A673 (cell line): ENCODE data around the gene RALGAPB.

ENCODE experiments used
- CTCF ChIP-seq: fragments of 300-800, 200-600 bp; sonication (generic); conservative IDR thresholded peaks from 2 replicates; pipeline ENCODE4 v1.5.1; 2017; ENCODE audit warnings: low read depth, mild to moderate bottlenecking, antibody characterized with exemption, low read length, moderate library complexity, mixed read lengths
- EZH2 ChIP-seq: fragments of 200-600 bp; sonication (generic); IDR thresholded peaks from 2 replicates; pipeline ENCODE4 v1.6.1; 2017; ENCODE audit warnings: borderline replicate concordance, low read depth, mild to moderate bottlenecking, mixed read lengths, antibody characterized with exemption, low read length; ENCODE audit not compliant: poor library complexity, severe bottlenecking

GRCh38 chr20:38445381-38445796 lies 27.3 kb upstream of the RALGAPB start:
- TF ChIP-seq CTCF (no peak), EZH2 (no peak)
